Dermis blood vessel endothelial cell (primary cell): ENCODE results near the gene CXorf49B. TPM values are rescaled to one million over a fixed set of nuclear protein-coding genes. Genes with fewer than 3 reads are reported as not detected.

Experiments
- total RNA-seq: library from RNA; depleted of rRNA; stranded (reverse); fragments of >200 nt; gene quantifications from 2 replicates; pipeline ENCODE4 v1.2.3, GENCODE V29; 2014

Gene CXorf49B
- total RNA-seq, 1 donor from 2014 or later = not detected

Other genes with a start within 250 kb of the CXorf49B start
- gene OGT, start 230.2 kb upstream of the CXorf49B start, total RNA-seq = 92.8 and 149 TPM in 2 replicates
- gene GCNA, start 184.9 kb upstream of the CXorf49B start, total RNA-seq = 1.6 and 3.2 TPM in 2 replicates
- gene CXCR3, start 144.8 kb upstream of the CXorf49B start, total RNA-seq = not detected in 2 replicates
- not detected in 2 replicates for gene CXorf49, start 45.1 kb upstream of the CXorf49B start, total RNA-seq
- gene NHSL2, start 147.5 kb downstream of the CXorf49B start, total RNA-seq = 28.6 and 53.8 TPM in 2 replicates